Ascending aorta (tissue), 2 donors: ENCODE measurements around the gene PATJ. TPM values are rescaled to one million over a fixed set of nuclear protein-coding genes. Genes with fewer than 3 reads are reported as not detected.

Experiments used
- DNase-seq, 2 donors: peaks; one replicate each; pipeline ENCODE4 v3.0.0-alpha.2; 2019; ENCODE audit warnings: low spot score in 2 of 2
- H3K27ac ChIP-seq, 2 donors: fragments of 200-600 bp; sonication (generic); one replicate each; pipeline ENCODE4 v1.5.1; 2016 to 2017; ENCODE audit warnings: mild to moderate bottlenecking in 1 of 2
- H3K27me3 ChIP-seq: fragments of 200-600 bp; sonication (generic); one replicate; pipeline ENCODE4 v1.5.1; 2017
- H3K36me3 ChIP-seq, 2 donors: fragments of 200-600 bp; sonication (generic); one replicate each; pipeline ENCODE4 v1.5.1; 2016
- H3K4me1 ChIP-seq, 2 donors: fragments of 200-600 bp; sonication (generic); one replicate each; pipeline ENCODE4 v1.5.1; 2016 to 2017; ENCODE audit warnings: mild to moderate bottlenecking in 1 of 2
- H3K4me3 ChIP-seq, 2 donors: fragments of 200-600 bp; sonication (generic); one replicate each; pipeline ENCODE4 v1.5.1; 2016 to 2017; ENCODE audit warnings: mild to moderate bottlenecking in 1 of 2
- H3K9me3 ChIP-seq, 2 donors: fragments of 200-600 bp; sonication (generic); one replicate each; pipeline ENCODE4 v1.5.1; 2016
- CTCF ChIP-seq, 3 experiments: fragments of 200-600 bp in 2 of 3; fragments of 450-650 bp in 1 of 3; sonication (generic) in 2 of 3; IDR thresholded peaks; one replicate each; pipeline ENCODE4 v1.5.1; 2016 to 2019; ENCODE audit warnings: antibody characterized with exemption in 3 of 3, mild to moderate bottlenecking in 1 of 3, moderate library complexity in 1 of 3
- intact Hi-C: fragments of 100-400 bp; cut with DNase I; formaldehyde crosslinking; loops from one replicate; pipeline ENCODE4 v1.15.1; 2023
- total RNA-seq: library from RNA; depleted of rRNA; stranded (reverse); fragments of >200 nt; gene quantifications from one replicate; pipeline ENCODE4 v1.1.0, GENCODE V29; 2016

Gene PATJ
- total RNA-seq, 1 donor from 2014 or later = 26.7 TPM

- Histone ChIP-seq H3K4me3 (no peak overlapping the region), H3K27ac (no peak overlapping the region), H3K27me3 (no peaks in the 10 kb centered on the region), H3K36me3 (no peaks in the 10 kb centered on the region), H3K4me1 (no peaks in the 10 kb centered on the region), H3K9me3 (no peaks in the 10 kb centered on the region)
- no peak for DNase-seq
- intact Hi-C loops = no loop called here
- no peak for TF ChIP-seq CTCF (IDR thresholded peaks at IDR 0.05)
Observed at GRCh38 chr1:61979729-61980128, 237.4 kb downstream of the PATJ start.

- H3K9me3 ChIP-seq = no peaks in the 10 kb centered on the region
- H3K36me3 ChIP-seq = no peaks in the 10 kb centered on the region
- no peaks in the 10 kb centered on the region for H3K27me3 ChIP-seq
- intact Hi-C loops = no loop called here
- H3K4me1 ChIP-seq = no peaks in the 10 kb centered on the region
- no peak for TF ChIP-seq CTCF (IDR thresholded peaks at IDR 0.05)
- no peak overlapping the region for H3K27ac ChIP-seq
- DNase-seq = no peak
- no peak overlapping the region for H3K4me3 ChIP-seq
Observed at GRCh38 chr1:61980561-61980960, 238.3 kb downstream of the PATJ start.

- no peaks in the 10 kb centered on the region for H3K9me3 ChIP-seq
- DNase-seq = no peak
- intact Hi-C loops = no loop called here
- H3K27ac ChIP-seq = no peak overlapping the region
- H3K4me3 ChIP-seq = no peak overlapping the region
- no peaks in the 10 kb centered on the region for H3K36me3 ChIP-seq
- no peaks in the 10 kb centered on the region for H3K4me1 ChIP-seq
- TF ChIP-seq CTCF (IDR thresholded peaks at IDR 0.05) = no peak
- H3K27me3 ChIP-seq = no peaks in the 10 kb centered on the region
Observed at GRCh38 chr1:61981870-61982660, 239.8 kb downstream of the PATJ start.

- H3K4me3 ChIP-seq = no peak overlapping the region
- TF ChIP-seq CTCF (IDR thresholded peaks at IDR 0.05) = no peak
- H3K27ac ChIP-seq = no peak overlapping the region
- intact Hi-C loops = no loop called here
- DNase-seq = no peak
- no peaks in the 10 kb centered on the region for H3K9me3 ChIP-seq
- H3K27me3 ChIP-seq = no peaks in the 10 kb centered on the region
- H3K36me3 ChIP-seq = no peaks in the 10 kb centered on the region
- H3K4me1 ChIP-seq = no peaks in the 10 kb centered on the region
Observed at GRCh38 chr1:61983236-61983635, 241.0 kb downstream of the PATJ start.

- no peak overlapping the region for H3K4me3 ChIP-seq
- no peaks in the 10 kb centered on the region for H3K27me3 ChIP-seq
- H3K9me3 ChIP-seq = no peaks in the 10 kb centered on the region
- TF ChIP-seq CTCF (IDR thresholded peaks at IDR 0.05) = no peak
- H3K36me3 ChIP-seq = peaks cover 0 to 15% of the 10 kb centered on the region in 2 donors
- no peaks in the 10 kb centered on the region for H3K4me1 ChIP-seq
- intact Hi-C loops = no loop called here
- no peak for DNase-seq
- no peak overlapping the region for H3K27ac ChIP-seq
Observed at GRCh38 chr1:61992257-61992656, 250.0 kb downstream of the PATJ start.
